T-helper 2 cell treated with Interferon-gamma antibody and Interleukin-4, amounts not matched to agents 5 μg/mL and 100 μg/mL, for 36 hours (primary cell): ENCODE data around the gene PHYKPL.

Experiments used
- DNase-seq: peaks from one replicate; pipeline ENCODE4 v3.0.0; 2021; ENCODE audit warnings: low spot score
- H3K27ac Mint-ChIP-seq: one replicate; pipeline ENCODE4 v1.8.0; 2021; ENCODE audit warnings: mild to moderate bottlenecking, mixed read lengths
- H3K27me3 Mint-ChIP-seq: one replicate; pipeline ENCODE4 v1.8.0; 2021; ENCODE audit warnings: low read depth, mixed read lengths
- H3K36me3 Mint-ChIP-seq: one replicate; pipeline ENCODE4 v1.8.0; 2021; ENCODE audit warnings: low read depth, mixed read lengths
- H3K4me1 Mint-ChIP-seq: one replicate; pipeline ENCODE4 v1.8.0; 2021; ENCODE audit warnings: low read depth, mixed read lengths
- H3K4me3 Mint-ChIP-seq: one replicate; pipeline ENCODE4 v1.8.0; 2022; ENCODE audit warnings: mild to moderate bottlenecking, moderate library complexity, mixed read lengths
- H3K9me3 Mint-ChIP-seq: one replicate; pipeline ENCODE4 v1.8.0; 2021; ENCODE audit warnings: mixed read lengths

The PHYKPL gene

GRCh38 chr5:178207917-178208280 lies 24.7 kb downstream of the PHYKPL start:
- Mint-ChIP-seq H3K4me1 (peaks cover 28% of the 10 kb centered on the region), H3K36me3 (peaks cover 73% of the 10 kb centered on the region), H3K4me3 (peak overlapping the region; percentile 42), H3K27ac (peak overlapping the region; percentile 26), H3K9me3 (no peaks in the 10 kb centered on the region), H3K27me3 (peaks cover 2% of the 10 kb centered on the region)
- DNase-seq = no peak

GRCh38 chr5:178207183-178207916 lies 25.3 kb downstream of the PHYKPL start:
- Mint-ChIP-seq H3K27me3 (peaks cover 2% of the 10 kb centered on the region), H3K36me3 (peaks cover 68% of the 10 kb centered on the region), H3K4me3 (peak overlapping the region; percentile 87), H3K4me1 (peaks cover 28% of the 10 kb centered on the region), H3K27ac (no peak overlapping the region), H3K9me3 (no peaks in the 10 kb centered on the region)
- DNase-seq = no peak

- H3K9me3 Mint-ChIP-seq = no peaks in the 10 kb centered on the region
- peaks cover 28% of the 10 kb centered on the region for H3K4me1 Mint-ChIP-seq
- DNase-seq = no peak
- peak overlapping the region; percentile 78 for H3K27ac Mint-ChIP-seq
- H3K4me3 Mint-ChIP-seq = peak overlapping the region; percentile 87
- H3K27me3 Mint-ChIP-seq = peaks cover 2% of the 10 kb centered on the region
- peaks cover 60% of the 10 kb centered on the region for H3K36me3 Mint-ChIP-seq
Observed at GRCh38 chr5:178206166-178207101, 26.2 kb downstream of the PHYKPL start.

- no peak for DNase-seq
- Mint-ChIP-seq H3K4me1 (peaks cover 28% of the 10 kb centered on the region), H3K4me3 (peak overlapping the region; percentile 87), H3K27ac (peak overlapping the region; percentile 78), H3K27me3 (peaks cover 2% of the 10 kb centered on the region), H3K36me3 (peaks cover 54% of the 10 kb centered on the region), H3K9me3 (no peaks in the 10 kb centered on the region)
Observed at GRCh38 chr5:178205749-178206047, 26.9 kb downstream of the PHYKPL start.

- DNase-seq = peak; percentile 79
- peak overlapping the region; percentile 87 for H3K4me3 Mint-ChIP-seq
- peaks cover 2% of the 10 kb centered on the region for H3K27me3 Mint-ChIP-seq
- peaks cover 50% of the 10 kb centered on the region for H3K36me3 Mint-ChIP-seq
- no peaks in the 10 kb centered on the region for H3K9me3 Mint-ChIP-seq
- peaks cover 28% of the 10 kb centered on the region for H3K4me1 Mint-ChIP-seq
- H3K27ac Mint-ChIP-seq = peak overlapping the region; percentile 78
Observed at GRCh38 chr5:178204935-178205748, 27.5 kb downstream of the PHYKPL start.

- H3K27ac Mint-ChIP-seq = peak within 1 kb of the TSS; percentile 99
- peaks cover 2% of the 10 kb centered on the region for H3K27me3 Mint-ChIP-seq
- peaks cover 42% of the 10 kb centered on the region for H3K36me3 Mint-ChIP-seq
- H3K4me3 Mint-ChIP-seq = peak within 1 kb of the TSS; percentile 99
- DNase-seq = peak; percentile 95
- H3K9me3 Mint-ChIP-seq = no peaks in the 10 kb centered on the region
- H3K4me1 Mint-ChIP-seq = peaks cover 26% of the 10 kb centered on the region
Observed at GRCh38 chr5:178204182-178204934, 28.2 kb downstream of the PHYKPL start, which contains the start of gene HNRNPAB. HNRNPAB (plus strand) TSS chr5:178204533; CDS start chr5:178204838, 305 bp downstream.

- no peaks in the 10 kb centered on the region for H3K9me3 Mint-ChIP-seq
- peak overlapping the region; percentile 99 for H3K27ac Mint-ChIP-seq
- peaks cover 2% of the 10 kb centered on the region for H3K27me3 Mint-ChIP-seq
- H3K4me1 Mint-ChIP-seq = peaks cover 23% of the 10 kb centered on the region
- peaks cover 36% of the 10 kb centered on the region for H3K36me3 Mint-ChIP-seq
- peak overlapping the region; percentile 99 for H3K4me3 Mint-ChIP-seq
- no peak for DNase-seq
Observed at GRCh38 chr5:178203670-178204181, 28.9 kb downstream of the PHYKPL start.

- H3K27me3 Mint-ChIP-seq = peaks cover 2% of the 10 kb centered on the region
- peaks cover 17% of the 10 kb centered on the region for H3K4me1 Mint-ChIP-seq
- DNase-seq = no peak
- H3K9me3 Mint-ChIP-seq = no peaks in the 10 kb centered on the region
- peak overlapping the region; percentile 64 for H3K4me3 Mint-ChIP-seq
- no peak overlapping the region for H3K27ac Mint-ChIP-seq
- peaks cover 26% of the 10 kb centered on the region for H3K36me3 Mint-ChIP-seq
Observed at GRCh38 chr5:178202541-178202940, 30.1 kb downstream of the PHYKPL start.

GRCh38 chr5:178201927-178202235 lies 30.7 kb downstream of the PHYKPL start:
- peaks cover 2% of the 10 kb centered on the region for H3K27me3 Mint-ChIP-seq
- DNase-seq = no peak
- H3K36me3 Mint-ChIP-seq = peaks cover 19% of the 10 kb centered on the region
- no peak overlapping the region for H3K27ac Mint-ChIP-seq
- no peak overlapping the region for H3K4me3 Mint-ChIP-seq
- no peaks in the 10 kb centered on the region for H3K9me3 Mint-ChIP-seq
- H3K4me1 Mint-ChIP-seq = peaks cover 11% of the 10 kb centered on the region

GRCh38 chr5:178201221-178201926 lies 31.2 kb downstream of the PHYKPL start:
- Mint-ChIP-seq H3K4me3 (no peak overlapping the region), H3K9me3 (no peaks in the 10 kb centered on the region), H3K27me3 (peaks cover 2% of the 10 kb centered on the region), H3K27ac (no peak overlapping the region), H3K4me1 (peaks cover 7% of the 10 kb centered on the region), H3K36me3 (peaks cover 14% of the 10 kb centered on the region)
- DNase-seq = no peak

GRCh38 chr5:178199581-178200434 lies 32.8 kb downstream of the PHYKPL start:
- Mint-ChIP-seq H3K27me3 (peaks cover 6% of the 10 kb centered on the region), H3K4me1 (peaks cover 2% of the 10 kb centered on the region), H3K9me3 (no peaks in the 10 kb centered on the region), H3K27ac (no peak overlapping the region), H3K4me3 (no peak overlapping the region), H3K36me3 (peaks cover 3% of the 10 kb centered on the region)
- no peak for DNase-seq

GRCh38 chr5:178198706-178199105 lies 33.9 kb downstream of the PHYKPL start:
- no peaks in the 10 kb centered on the region for H3K9me3 Mint-ChIP-seq
- H3K4me3 Mint-ChIP-seq = no peak overlapping the region
- H3K27ac Mint-ChIP-seq = no peak overlapping the region
- DNase-seq = no peak
- peaks cover 6% of the 10 kb centered on the region for H3K4me1 Mint-ChIP-seq
- peaks cover 11% of the 10 kb centered on the region for H3K27me3 Mint-ChIP-seq
- H3K36me3 Mint-ChIP-seq = no peaks in the 10 kb centered on the region
